ENCODE data around the gene SSH2.

SSH2 gene

DNA sequence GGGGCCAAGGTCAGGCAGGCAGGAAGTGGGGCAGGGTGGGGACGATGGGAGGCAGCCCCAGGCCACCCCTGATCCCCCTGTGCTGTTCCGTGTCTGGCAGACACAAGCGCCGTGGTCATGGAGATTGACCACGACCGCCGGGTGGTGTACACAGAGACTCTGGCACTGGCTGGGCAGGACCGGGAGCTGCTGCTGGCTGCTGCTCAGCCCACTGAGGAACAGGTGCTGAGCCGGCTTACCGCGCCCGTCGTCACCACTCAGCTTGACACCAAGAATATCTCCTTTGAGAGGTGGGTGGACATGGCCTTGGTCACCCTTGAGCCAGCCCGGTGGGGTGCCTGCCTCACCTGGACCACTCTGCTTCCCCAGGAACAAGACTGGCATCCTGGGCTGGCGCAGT lies 321.0 kb downstream of the SSH2 start:
- no peak for DNase-seq (ENCODE audit: low read depth)

DNA sequence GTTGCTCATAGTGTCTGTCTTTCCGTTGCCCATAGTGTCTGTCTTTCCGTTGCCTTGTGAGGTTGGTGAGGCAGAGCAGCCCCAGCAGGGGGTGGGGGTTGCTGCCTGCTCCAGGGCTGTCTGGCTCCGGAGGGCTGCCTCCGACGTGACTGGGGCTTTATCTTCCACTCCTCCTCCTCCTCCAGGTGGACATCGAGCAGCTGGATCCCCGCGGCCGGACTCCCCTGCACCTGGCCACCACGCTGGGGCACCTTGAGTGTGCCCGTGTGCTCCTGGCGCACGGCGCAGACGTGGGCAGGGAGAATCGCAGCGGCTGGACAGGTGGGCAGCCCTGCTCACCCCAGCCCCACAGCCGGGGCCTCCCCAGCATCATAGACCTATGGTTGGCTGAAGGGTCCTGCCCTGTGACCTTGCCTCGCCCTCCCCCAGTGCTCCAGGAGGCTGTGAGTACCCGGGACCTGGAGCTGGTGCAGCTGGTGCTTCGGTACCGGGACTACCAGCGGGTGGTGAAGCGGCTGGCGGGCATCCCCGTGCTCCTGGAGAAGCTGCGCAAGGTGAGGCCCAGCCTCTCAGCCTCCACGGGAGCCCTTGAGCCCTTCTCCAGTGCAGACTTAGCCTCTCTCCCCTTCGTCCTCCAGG lies 322.4 kb downstream of the SSH2 start:
- DNase-seq (ENCODE audit: low read depth), result no peak

DNA sequence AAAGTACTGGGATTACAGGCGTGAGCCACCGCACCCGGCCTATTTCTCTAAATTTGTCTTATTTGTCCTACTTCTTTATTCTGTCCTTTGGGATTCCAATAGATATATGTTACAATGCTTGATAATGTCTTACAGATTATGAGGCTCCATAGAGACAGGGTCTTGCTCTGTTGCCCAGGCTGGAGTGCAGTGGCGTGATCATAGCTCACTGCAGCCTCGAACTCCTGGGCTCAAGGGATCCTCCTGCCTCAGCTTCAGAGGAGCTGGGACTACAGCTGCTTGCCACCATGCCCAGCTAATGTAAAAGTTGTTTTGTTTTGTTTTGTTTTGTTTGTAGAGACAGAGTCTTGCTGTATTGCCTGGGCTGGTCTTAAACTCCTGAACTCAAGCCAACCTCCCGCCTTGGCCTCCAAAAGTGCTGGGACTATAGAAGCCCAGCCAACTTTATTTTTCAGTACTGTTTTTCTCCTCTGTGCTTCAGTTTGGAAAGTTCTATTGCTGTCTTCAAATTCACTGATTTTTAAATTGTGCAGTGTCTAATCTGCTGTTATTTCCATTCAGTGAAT lies 326.8 kb downstream of the SSH2 start:
- no peak for DNase-seq (ENCODE audit: low read depth)

GRCh38 chr17:29597361-29598172 lies 332.5 kb downstream of the SSH2 start:
- no peak for DNase-seq (ENCODE audit: low read depth)

GRCh38 chr17:29596811-29597210 lies 333.2 kb downstream of the SSH2 start:
- DNase-seq (ENCODE audit: low read depth), result no peak

GRCh38 chr17:29595943-29596774 lies 333.9 kb downstream of the SSH2 start:
- no peak for DNase-seq (ENCODE audit: low read depth)

GRCh38 chr17:29595107-29595942 lies 334.7 kb downstream of the SSH2 start:
- no peak for DNase-seq (ENCODE audit: low read depth)

- no peak for DNase-seq (ENCODE audit: low read depth)
Observed at GRCh38 chr17:29594519-29595090, 335.4 kb downstream of the SSH2 start.

GRCh38 chr17:29593591-29594518 lies 336.2 kb downstream of the SSH2 start:
- DNase-seq (ENCODE audit: low read depth), result no peak

- no peak for DNase-seq (ENCODE audit: low read depth)
Observed at GRCh38 chr17:29592850-29593551, 337.0 kb downstream of the SSH2 start, which contains the start of gene ANKRD13B. Gene ANKRD13B (plus strand): TSS chr17:29593132. CDS start chr17:29593622, 490 bp downstream.

- no peak for DNase-seq (ENCODE audit: low read depth)
Observed at GRCh38 chr17:29591737-29592608, 338.1 kb downstream of the SSH2 start.

GRCh38 chr17:29591146-29591736 lies 338.8 kb downstream of the SSH2 start:
- no peak for DNase-seq (ENCODE audit: low read depth)

DNA sequence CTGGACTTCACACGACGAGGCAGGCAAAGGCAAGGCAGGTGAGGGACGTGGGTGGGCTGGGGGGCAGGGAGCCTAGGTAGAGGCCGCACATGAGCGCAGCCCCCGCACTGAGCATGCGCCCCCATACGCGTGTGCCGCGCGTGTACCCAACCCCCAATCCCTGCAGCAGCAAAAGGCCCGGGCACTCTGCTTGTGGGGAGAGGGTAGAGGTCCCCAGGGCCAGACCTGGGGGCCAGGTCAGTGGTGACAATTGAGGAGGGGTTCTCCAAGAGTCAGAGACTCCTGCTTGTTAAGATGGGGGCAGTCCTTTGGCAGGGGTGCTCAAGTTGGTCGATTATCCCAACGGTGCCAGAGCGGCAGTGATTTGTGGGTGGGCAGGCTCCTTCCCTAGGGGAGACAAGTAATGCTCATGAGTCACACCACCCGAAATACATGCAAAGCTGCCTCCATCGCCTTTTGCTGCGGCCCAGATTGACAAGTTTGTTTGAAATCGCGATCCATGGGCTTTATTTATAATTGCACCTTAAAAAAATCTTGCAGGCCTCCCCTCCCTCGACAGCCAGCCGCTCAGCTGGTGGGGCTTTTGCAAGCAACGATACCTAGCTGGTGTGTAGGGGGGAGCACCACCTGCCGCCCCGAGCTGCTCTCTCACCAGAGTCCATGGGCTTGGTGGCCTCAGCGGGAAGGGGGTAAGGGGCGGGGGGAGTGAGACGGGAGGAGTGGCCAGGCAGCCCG lies 339.4 kb downstream of the SSH2 start:
- DNase-seq (ENCODE audit: low read depth), result no peak

- peak; percentile 64 for DNase-seq (ENCODE audit: low read depth)
Observed at GRCh38 chr17:29589524-29590410, 340.3 kb downstream of the SSH2 start, which contains the start of gene GIT1. Gene GIT1 (minus strand): TSS chr17:29589648. CDS start chr17:29589378, 270 bp downstream.

DNA sequence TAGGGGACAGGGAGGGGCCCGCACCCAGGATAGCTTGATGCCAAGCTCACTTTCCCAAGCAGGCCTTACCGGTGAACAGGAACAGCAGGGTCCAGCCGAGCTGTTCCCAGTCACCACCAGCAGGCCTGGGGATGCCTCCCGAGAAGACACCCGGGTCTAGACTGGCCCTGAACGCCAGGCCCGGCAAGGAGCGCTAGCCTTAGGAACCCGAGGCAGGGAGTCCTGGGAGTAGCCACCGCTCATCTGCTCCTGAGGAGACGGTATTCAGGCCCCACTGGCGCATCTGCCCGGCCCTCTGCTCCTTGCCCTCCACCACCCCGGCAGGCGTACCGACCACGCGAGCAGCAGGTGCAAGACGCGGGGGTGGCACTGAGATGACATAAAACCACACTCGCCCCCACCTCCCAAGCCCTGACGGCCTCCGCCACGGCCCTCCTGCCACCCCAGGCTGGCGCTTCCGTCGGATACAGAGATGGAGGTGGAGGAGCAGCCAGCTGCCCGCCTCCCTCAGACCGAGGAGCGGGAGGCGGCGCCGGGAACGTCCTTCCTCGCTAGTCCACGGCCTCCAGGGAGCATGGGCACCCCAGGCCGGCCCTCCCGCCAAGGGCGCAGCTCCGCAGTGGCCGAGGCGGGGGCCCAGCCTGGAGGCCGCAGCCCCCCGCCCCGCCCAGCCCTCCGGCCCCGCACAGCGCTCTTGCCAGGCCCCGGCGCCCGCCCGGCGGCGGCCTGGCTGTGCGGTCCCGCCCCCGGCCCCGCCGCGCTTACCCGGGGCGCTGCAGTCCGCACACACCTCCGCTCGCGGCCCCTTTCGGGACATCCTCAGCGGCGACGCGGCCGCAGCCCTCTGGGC lies 341.2 kb downstream of the SSH2 start:
- DNase-seq (ENCODE audit: low read depth), result peak; percentile 15
